GM19468 (cell line): Measurements from ENCODE around the gene TMPRSS11A.

ENCODE experiments used
- ATAC-seq: cut with Tn5 transposase; IDR thresholded peaks from one replicate; pipeline ENCODE4 v1.9.1; 2021; ENCODE audit warnings: mild to moderate bottlenecking, moderate library complexity, moderate number of reproducible peaks; ENCODE audit not compliant: unreplicated experiment; ENCODE audit errors: extremely low read depth

The TMPRSS11A gene, protein sequence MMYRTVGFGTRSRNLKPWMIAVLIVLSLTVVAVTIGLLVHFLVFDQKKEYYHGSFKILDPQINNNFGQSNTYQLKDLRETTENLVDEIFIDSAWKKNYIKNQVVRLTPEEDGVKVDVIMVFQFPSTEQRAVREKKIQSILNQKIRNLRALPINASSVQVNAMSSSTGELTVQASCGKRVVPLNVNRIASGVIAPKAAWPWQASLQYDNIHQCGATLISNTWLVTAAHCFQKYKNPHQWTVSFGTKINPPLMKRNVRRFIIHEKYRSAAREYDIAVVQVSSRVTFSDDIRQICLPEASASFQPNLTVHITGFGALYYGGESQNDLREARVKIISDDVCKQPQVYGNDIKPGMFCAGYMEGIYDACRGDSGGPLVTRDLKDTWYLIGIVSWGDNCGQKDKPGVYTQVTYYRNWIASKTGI

GRCh38 chr4:67963356-67963755 lies at the start of gene TMPRSS11A:
TMPRSS11A (minus strand) TSS chr4:67963493; CDS start chr4:67963393, 100 bp downstream.
- ATAC-seq, result no peak

GRCh38 chr4:68011684-68012083 lies 48.4 kb upstream of the TMPRSS11A start:
- ATAC-seq, result no peak

- no peak for ATAC-seq
Observed at GRCh38 chr4:68002906-68003305, 39.6 kb upstream of the TMPRSS11A start.

GRCh38 chr4:67996127-67996526 lies 32.8 kb upstream of the TMPRSS11A start:
- no peak for ATAC-seq

DNA sequence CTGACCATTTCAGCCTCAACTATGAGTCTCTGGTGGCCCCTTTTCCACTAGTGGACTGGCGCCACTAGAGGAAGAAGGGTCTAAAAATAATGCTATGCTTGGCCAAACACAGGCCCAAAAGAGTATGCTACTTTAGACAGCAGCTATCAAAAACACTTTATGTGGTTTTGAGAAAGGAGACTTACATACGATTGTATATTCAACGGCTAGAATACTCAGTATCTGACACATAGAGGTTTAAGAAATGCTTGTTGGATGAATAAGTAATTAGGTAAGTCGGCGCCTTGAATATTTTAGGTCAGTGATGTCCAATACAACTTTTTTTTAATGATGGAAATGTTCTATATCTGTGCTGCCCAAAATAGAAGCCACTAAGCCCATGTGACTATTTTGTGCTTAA lies 25.7 kb upstream of the TMPRSS11A start:
- no peak for ATAC-seq

GRCh38 chr4:67983333-67983732 lies 20.0 kb upstream of the TMPRSS11A start:
- no peak for ATAC-seq

GRCh38 chr4:67980512-67980911 lies 17.2 kb upstream of the TMPRSS11A start:
- ATAC-seq, result no peak

GRCh38 chr4:67973608-67974007 lies 10.3 kb upstream of the TMPRSS11A start:
- no peak for ATAC-seq

- no peak for ATAC-seq
Observed at GRCh38 chr4:67954890-67955289, 8.4 kb downstream of the TMPRSS11A start.

DNA sequence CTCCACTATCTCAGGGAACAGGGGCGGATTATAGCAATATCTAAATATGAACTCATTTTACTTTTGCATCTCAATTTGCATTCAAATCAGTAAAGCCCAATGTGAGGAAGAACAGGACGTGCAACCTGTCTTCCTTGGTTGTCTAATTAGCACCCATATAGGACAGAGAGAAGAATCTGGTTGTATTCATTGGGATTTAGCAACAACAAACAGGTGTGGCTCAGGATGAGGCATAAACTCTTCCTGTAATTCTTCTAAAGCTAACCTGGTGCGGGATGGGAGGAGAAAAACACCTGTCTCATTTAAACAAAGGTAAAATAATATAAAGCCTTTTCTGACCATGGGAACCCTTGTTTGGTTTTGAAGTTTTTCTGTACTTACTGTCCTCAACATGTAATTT lies 22.2 kb downstream of the TMPRSS11A start:
- ATAC-seq, result no peak

DNA sequence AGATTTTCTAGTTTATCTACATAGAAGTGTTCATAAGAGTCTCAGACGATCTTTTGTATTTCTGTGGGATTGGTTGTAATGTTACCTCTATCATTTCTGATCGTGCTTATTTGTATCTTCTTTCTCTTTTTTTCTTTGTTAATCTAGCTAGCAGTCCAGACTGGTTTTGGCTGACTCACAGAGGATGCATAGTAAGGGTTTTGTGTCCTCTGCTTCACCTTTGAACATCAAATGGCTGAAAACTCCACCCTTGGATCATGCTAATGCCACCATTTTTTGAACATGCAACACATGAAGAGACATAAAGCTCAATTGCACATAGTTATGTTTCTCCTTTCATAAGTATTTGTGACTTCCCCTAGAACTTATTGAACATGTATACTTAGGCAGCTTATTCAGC lies 22.8 kb downstream of the TMPRSS11A start:
- ATAC-seq, result no peak

DNA sequence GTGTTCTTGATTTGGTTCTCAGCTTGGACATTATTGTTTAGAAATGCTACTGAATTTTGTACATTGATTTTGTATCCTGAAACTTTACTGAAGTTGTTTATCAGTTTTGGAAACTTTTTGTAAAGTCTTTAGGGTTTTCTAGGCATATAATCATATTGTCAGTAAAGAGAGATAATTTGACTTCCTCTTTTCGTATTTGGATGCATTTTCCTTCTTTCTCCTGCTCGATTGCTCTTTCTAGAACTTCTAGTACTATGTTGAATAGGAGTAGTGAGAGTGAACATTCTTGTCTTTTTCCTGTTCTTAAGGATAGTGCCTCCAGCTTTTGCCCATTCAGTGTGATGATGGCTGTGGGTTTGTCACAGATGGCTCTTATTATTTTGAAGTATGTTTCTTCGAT lies 24.1 kb downstream of the TMPRSS11A start:
- ATAC-seq, result no peak

DNA sequence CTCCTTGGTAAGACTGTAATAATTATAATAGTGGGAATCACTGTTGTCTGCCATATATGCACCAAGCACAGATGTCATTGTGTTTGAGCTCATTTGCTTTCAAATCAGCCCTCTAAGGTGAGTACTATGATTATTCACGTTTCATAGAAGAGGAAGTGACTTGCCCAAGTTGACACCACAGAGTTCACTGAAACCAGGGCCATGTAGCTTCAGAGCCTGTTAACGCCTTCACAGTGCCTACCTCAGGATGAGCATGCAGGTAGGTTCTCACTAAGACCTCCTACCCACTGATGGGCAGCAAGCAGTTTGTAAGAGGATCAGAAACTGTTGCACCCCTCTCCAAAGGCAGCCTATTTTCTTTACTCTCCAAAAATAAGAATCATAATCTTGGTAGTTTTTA lies 27.4 kb downstream of the TMPRSS11A start:
- no peak for ATAC-seq

DNA sequence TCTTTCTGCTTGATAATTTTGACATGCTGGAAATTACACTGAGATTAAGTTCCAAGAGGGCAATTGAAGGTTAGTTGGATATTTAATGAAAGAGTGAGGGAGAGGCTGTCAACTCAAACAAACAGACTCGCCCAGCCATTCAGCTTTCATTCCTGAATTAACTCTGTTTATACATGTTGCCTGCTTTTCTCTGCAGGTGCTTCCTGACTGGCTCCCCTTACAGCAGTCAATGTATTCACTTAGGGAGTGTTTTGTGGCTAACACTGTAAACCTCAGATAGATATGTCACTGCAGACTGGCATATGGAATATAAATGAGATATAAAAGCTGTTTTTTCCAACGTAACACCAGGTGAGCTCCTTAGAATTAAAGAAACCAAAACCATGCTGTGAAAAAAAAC lies 28.7 kb downstream of the TMPRSS11A start:
- no peak for ATAC-seq

- ATAC-seq, result no peak
Observed at GRCh38 chr4:67933755-67934154, 29.5 kb downstream of the TMPRSS11A start.

DNA sequence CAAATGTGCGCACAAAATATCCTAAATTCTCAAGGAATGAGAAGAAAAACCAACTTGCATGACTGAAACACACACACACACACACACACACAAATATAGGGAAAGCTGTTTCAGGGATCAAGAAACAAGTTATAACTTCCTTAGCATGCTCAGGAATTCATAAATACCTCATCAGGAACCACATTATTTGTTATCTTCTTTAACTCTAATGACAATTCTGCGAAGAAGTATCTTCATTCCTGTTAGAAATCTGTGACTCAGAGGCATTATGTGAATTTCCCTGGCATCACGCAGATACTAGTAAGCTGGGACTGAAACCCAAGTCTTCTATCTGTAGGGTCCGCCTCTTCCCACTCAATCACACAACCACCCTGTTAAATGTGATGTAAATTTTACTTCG lies 30.3 kb downstream of the TMPRSS11A start:
- ATAC-seq, result no peak

DNA sequence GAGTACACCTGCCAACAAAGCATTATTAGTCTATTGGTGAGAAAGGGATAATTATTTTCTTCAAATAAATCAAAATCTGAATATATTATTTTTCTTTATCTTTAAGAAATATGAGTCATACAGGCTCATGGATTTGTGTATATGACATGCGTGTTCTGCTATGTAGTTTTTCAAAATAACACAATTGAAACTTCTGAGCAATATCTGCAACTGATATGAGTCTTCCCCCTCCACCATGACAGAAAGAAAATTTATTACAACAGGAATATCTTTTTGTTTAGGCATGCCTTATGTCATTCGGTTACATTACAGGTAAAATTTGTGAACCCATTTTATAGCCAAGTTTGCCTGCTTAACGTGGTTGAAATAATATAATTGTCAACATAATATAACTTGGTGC lies 32.0 kb downstream of the TMPRSS11A start:
- no peak for ATAC-seq

- ATAC-seq, result no peak
Observed at GRCh38 chr4:67929426-67929825, 33.9 kb downstream of the TMPRSS11A start.

GRCh38 chr4:67928546-67928945 lies 34.7 kb downstream of the TMPRSS11A start:
- ATAC-seq, result no peak

- no peak for ATAC-seq
Observed at GRCh38 chr4:67927251-67927650, 36.0 kb downstream of the TMPRSS11A start.

DNA sequence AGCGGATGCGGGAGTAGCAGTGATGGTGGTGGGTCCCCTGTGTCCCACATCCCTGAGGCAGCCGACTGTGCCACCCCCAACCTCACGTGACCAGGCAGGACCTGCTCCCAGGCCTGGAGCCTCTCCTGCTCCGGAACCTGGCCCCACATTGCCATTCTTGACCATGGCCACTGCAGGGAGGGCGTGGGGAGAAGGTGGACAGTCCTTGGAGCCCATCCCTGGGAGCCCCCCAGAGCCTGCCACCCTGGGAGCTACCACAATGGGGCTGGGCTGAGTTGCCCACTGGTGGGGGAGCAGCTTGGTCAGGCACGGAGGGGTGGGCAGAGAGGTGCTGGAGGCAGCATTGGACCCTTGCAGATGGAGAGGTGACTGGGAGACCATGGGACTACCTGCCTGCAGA lies 36.8 kb downstream of the TMPRSS11A start:
- no peak for ATAC-seq

- no peak for ATAC-seq
Observed at GRCh38 chr4:67922697-67923096, 40.6 kb downstream of the TMPRSS11A start.
